Superior temporal gyrus (tissue), 1 donor: ENCODE data around the gene C2CD3.
"Not testable (repeated sequence)": the region's sequence is repeated elsewhere in the genome, so short reads cannot be mapped to it uniquely, and the experiment has no call there.

Experiments used
- DNase-seq: peaks from one replicate; pipeline ENCODE4 v3.0.0-alpha.2; 2016; ENCODE audit errors: extremely low spot score

Gene C2CD3

GRCh38 chr11:74112877-74113276 is 57.9 kb downstream of the C2CD3 start:
- DNase-seq = no peak

DNA sequence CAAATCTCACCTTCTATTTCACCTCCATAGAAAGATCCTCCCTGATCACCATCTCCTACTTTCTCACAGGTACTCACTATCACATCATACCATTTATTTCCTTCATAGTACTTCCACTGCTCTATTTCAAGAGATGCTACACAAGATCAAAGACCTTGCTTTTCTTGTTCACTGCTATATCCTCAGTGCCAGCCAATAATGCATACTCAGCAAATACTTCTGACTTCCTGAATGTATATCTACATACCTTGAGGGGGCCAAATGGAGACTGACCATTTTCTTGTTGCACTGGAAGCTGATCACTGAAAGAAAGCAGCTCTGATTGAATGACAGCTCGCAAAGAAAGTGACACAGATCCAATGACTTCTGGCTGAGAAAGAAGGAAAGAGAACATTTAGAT is 64.7 kb downstream of the C2CD3 start:
- DNase-seq = no peak

DNA sequence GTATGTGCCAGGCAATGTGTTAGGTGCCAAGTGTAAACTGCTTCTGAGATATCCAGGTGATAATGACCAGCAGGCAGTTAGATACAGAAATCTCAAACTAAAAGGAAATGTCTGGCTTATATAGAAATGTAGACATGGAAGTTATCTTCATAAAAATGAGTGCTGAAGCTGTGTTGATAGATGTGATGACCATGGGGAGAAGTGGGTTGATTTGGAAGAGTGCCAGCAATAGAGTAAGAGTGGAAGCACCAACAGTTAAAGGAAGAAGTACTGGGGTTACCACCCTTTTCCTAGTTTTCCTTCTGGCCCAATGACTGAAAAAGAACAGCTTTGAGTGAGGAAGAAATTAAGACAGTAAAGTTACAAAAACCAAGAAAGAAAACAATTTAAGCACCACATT is 68.5 kb downstream of the C2CD3 start:
- DNase-seq = no peak

DNA sequence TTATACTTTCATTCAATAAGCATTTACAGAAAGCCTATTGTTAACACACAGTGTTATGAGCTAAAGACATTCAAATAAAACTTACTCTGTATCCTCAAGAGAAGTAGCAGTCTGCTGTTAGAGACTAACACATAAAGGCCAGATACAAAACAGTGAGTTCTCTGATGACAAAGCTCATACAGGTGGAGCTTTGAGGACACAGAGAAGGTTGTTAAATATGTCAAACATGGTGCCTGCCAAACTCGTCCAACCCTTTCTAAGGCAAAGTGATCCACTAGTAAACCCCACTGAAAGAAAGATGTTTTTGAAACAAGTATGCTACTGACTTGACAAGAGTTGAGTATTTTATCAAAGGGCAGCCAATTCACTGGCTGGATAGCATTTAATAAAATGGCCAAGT is 70.1 kb downstream of the C2CD3 start:
- DNase-seq = no peak

- DNase-seq = no peak
Observed at GRCh38 chr11:74100231-74100630, 70.6 kb downstream of the C2CD3 start.

- DNase-seq = no peak
Observed at GRCh38 chr11:74097686-74098237, 73.0 kb downstream of the C2CD3 start.

DNA sequence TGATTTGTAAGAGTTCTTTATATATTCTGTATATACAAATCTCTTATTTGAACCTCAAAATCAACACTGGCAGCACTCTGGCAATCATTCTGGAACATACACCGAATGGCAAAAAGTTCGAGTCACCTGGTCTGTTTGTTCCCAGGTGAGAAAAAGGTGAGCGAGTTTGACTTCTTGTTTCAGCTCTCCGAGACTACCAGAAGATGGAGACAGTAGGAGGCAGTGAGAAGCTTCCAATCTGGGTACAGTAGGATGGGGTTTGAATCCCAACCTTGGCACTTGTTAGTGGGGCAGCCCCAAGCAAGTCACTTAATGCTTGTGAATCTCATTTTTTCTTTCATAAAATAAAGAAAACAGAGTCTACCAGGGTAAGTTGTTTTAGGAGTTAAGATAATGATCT is 76.4 kb downstream of the C2CD3 start:
- DNase-seq = no peak

GRCh38 chr11:74092425-74092824 is 78.4 kb downstream of the C2CD3 start:
- no peak for DNase-seq

GRCh38 chr11:74091549-74091948 is 79.3 kb downstream of the C2CD3 start:
- no peak for DNase-seq

DNA sequence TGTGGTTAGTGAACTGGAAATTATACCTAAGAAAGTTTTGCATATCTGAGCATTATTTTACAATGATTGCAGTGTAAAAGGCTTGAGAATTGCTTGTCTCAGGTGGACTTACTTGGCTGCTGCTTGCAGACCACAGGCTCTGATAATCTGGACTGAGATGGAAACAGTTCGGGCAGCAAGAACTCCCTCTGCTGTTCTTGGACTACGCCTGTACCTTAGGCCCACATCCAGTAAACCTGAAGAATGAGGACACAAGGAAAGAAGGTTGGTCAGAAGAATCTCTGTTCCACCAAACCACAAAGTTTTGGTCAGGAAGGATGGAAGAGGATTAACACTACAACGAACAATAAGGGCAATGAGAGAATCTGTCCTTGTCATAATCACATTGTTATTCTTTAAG is 80.1 kb downstream of the C2CD3 start:
- DNase-seq = no peak

DNA sequence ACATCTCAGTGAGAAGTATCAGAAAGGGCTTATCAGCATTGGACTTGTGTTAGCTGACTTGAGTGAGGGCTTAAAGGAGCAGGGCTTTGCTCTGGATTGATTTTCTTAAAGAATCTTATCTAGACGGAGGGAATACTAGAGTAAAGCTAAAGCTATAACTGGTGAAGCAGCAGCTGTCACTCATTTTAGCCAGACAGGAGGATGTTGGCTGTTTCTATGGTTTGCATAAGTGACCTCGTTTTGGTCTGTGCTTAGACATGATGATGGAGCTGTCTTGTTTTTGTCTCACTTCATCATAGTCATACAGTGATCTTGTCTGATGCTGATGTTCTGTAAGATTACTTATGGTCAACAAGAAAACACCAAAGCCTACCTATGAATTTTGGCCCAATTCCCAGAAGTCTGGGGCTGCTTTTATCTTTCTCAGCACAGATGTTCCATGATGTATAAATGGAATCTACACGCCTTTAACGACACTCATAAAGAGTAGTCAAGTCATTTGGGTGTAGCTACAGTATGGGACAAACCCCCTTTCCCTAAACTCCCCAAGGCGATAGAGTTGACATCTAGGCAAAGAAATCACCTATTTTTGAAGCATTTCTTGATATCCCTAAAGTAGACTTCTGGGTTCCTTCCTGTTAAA is 84.4 kb downstream of the C2CD3 start:
- DNase-seq = no peak

- DNase-seq = no peak
Observed at GRCh38 chr11:74085542-74085892, 85.3 kb downstream of the C2CD3 start.

DNA sequence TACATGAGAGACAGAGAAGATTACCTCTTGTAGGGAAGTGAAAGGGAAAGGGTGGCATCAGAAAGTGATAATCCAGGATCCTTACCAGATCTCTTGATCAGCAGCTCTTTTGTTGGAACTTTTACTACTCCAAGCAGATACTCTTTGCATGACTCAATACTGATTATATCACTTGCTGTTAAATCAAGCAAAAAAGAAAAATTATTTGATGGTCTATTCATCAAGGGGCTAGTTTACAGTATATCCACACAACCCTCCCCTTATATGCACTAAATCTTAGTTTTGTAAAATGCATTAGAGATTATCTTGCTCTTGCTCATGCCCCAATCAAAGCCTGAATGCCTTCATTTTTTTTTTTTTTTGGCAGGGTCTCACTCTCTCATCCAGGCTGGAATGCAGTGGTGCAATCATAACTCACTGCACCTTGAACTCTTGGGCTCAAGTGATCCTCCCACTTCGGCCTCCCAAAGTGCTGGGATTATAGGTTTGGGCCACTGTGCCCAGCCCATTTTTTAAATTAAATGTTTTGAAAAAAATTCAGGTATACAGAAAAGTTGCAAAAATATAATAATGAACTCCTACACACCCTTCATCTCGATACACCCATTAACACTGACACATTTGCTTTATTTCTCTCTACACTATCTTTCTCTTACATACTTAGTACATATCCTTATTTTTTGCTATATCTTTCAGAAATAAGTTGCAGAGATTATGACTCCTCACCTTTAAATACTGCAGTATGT is 85.8 kb downstream of the C2CD3 start:
- no peak for DNase-seq

DNA sequence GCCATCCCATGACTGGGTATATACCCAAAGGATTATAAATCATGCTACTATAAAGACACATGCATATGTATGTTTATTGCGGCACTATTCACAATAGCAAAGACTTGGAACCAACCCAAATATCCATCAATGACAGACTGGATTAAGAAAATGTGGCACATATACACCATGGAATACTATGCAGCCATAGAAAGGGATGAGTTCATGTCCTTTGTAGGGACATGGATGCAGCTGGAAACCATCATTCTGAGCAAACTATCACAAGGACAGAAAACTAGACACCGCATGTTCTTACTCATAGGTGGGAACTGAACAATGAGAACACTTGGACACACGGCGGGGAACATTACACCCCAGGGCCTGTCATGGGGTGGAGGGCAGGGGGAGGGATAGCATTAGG is 86.9 kb downstream of the C2CD3 start:
- not testable (repeated sequence) for DNase-seq

- DNase-seq = no peak
Observed at GRCh38 chr11:74081428-74081827, 89.4 kb downstream of the C2CD3 start.

DNA sequence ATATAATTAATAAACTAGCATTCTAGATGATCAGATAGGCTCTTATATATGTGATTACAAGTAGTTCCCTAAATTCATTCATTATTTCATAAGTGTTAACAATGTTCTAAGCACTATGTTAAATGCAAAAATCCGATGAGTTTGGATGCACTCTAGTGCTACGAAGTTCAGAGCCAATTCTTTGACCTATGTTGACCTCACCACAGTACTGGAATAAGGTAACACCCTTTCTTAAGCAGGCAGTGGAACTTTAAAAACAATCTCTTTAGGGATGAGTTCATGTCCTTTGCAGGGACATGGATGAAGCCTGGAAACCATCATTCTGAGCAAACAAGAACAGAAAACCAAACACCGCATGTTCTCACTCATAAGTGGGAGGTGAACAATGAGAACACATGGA is 93.6 kb downstream of the C2CD3 start:
- no peak for DNase-seq

- no peak for DNase-seq
Observed at GRCh38 chr11:74072721-74073120, 98.1 kb downstream of the C2CD3 start.

DNA sequence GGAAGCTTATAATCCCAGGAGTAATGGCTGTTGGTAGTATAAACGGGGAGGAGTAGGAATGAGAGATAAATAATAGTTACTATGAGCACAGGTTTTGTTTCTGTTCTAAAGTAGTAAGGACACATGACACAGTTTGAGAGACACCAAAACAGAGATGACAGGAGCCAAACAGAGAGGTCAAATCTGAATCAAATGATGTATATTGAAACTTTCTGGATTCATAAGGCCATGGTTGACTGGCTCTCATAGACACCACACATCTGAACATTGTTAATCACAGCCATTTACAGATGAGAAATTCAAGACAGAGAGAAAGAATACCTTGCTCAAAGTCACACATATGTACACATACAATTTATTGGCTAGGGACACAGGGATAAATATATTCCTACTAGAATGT is 98.5 kb downstream of the C2CD3 start:
- DNase-seq = no peak

- no peak for DNase-seq
Observed at GRCh38 chr11:74070723-74071492, 99.9 kb downstream of the C2CD3 start.

- no peak for DNase-seq
Observed at GRCh38 chr11:74069146-74070046, 101.4 kb downstream of the C2CD3 start.

- DNase-seq = not testable (repeated sequence)
Observed at GRCh38 chr11:74066663-74067062, 104.1 kb downstream of the C2CD3 start.

DNA sequence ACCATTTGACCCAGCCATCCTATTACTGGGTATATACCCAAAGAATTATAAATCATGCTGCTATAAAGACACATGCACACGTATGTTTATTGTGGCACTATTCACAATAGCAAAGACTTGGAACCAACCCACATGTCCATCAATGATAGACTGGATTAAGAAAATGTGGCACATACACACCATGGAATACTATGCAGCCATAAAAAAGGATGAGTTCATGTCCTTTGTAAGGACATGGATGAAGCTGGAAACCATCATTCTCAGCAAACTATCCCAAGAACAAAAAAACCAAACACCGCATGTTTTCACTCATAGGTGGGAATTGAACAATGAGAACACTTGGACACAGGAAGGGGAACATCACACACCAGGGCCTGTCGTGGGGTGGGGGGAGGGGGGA is 105.3 kb downstream of the C2CD3 start:
- not testable (repeated sequence) for DNase-seq
